ENCODE data around the gene PAX3. TPM values are rescaled to one million over a fixed set of nuclear protein-coding genes. Genes with fewer than 3 reads are reported as not detected.

PAX3 gene
- total RNA-seq, 3 donors from 2014 or later, result 0.29 to 2.9 (median 2.3) TPM

DNA sequence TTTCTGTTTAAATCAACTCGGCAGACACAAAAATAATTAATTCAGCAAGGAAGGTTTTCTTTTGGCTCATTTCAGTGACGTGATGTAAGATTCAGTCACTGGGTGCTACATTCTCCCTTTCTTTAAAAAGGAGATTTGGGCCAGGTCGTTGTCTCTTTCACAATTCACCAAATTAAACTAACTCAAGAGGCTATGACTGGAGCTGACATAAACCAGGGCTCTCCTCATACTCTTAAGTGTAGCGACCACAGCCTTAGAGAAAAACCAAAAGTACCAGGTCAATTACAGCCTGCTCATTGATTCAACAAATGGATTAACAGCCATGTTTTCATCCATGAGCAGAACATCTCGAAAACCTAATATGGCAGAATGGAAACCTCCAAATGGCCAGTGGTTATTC lies 85.7 kb downstream of the PAX3 start:
- Histone ChIP-seq H3K27me3 (peaks cover 0 to 14% of the 10 kb centered on the region in 2 donors), H3K27ac (no peak overlapping the region), H3K36me3 (no peaks in the 10 kb centered on the region), H3K4me1 (no peaks in the 10 kb centered on the region), H3K9me3 (no peaks in the 10 kb centered on the region), H3K4me3 (no peak overlapping the region)
- intact Hi-C loops (cut with DNase I; ENCODE audit: low total_unique reads), result no loop called here
- TF ChIP-seq POLR2A (IDR thresholded peaks at IDR 0.05), result no peak
- no peak for TF ChIP-seq POLR2AphosphoS5 (IDR thresholded peaks at IDR 0.05)
- TF ChIP-seq, protein P1, sequence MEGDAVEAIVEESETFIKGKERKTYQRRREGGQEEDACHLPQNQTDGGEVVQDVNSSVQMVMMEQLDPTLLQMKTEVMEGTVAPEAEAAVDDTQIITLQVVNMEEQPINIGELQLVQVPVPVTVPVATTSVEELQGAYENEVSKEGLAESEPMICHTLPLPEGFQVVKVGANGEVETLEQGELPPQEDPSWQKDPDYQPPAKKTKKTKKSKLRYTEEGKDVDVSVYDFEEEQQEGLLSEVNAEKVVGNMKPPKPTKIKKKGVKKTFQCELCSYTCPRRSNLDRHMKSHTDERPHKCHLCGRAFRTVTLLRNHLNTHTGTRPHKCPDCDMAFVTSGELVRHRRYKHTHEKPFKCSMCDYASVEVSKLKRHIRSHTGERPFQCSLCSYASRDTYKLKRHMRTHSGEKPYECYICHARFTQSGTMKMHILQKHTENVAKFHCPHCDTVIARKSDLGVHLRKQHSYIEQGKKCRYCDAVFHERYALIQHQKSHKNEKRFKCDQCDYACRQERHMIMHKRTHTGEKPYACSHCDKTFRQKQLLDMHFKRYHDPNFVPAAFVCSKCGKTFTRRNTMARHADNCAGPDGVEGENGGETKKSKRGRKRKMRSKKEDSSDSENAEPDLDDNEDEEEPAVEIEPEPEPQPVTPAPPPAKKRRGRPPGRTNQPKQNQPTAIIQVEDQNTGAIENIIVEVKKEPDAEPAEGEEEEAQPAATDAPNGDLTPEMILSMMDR (IDR thresholded peaks at IDR 0.05), result no peak
- no peak for DNase-seq (ENCODE audit: low spot score in 2 of 2)

DNA sequence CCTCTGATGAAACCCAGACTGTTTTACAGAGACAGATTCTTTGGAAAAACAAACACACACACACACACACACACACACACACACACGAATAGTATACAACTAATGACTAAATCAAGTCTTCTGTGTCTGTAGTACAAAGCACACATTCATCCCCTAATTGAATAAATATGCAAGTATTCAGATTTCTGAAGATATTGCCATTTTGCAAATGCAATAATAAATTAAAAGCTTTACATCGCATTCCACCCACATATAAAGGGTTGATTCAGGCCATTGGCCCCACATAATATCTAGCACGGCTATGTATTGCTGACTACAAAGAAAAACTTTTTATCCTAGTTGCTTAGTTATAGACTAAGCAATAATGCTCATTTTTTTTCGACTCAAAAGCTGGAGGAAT lies 86.2 kb downstream of the PAX3 start:
- TF ChIP-seq, protein P1 (IDR thresholded peaks at IDR 0.05), result no peak
- TF ChIP-seq POLR2A (IDR thresholded peaks at IDR 0.05) (no peak), POLR2AphosphoS5 (IDR thresholded peaks at IDR 0.05) (no peak)
- intact Hi-C loops (cut with DNase I; ENCODE audit: low total_unique reads), result no loop called here
- no peak overlapping the region for H3K27ac ChIP-seq
- H3K4me3 ChIP-seq, result no peak overlapping the region
- no peaks in the 10 kb centered on the region for H3K36me3 ChIP-seq
- peaks cover 0 to 14% of the 10 kb centered on the region in 2 donors for H3K27me3 ChIP-seq
- no peaks in the 10 kb centered on the region for H3K9me3 ChIP-seq
- no peak for DNase-seq (ENCODE audit: low spot score in 2 of 2)
- no peaks in the 10 kb centered on the region for H3K4me1 ChIP-seq

DNA sequence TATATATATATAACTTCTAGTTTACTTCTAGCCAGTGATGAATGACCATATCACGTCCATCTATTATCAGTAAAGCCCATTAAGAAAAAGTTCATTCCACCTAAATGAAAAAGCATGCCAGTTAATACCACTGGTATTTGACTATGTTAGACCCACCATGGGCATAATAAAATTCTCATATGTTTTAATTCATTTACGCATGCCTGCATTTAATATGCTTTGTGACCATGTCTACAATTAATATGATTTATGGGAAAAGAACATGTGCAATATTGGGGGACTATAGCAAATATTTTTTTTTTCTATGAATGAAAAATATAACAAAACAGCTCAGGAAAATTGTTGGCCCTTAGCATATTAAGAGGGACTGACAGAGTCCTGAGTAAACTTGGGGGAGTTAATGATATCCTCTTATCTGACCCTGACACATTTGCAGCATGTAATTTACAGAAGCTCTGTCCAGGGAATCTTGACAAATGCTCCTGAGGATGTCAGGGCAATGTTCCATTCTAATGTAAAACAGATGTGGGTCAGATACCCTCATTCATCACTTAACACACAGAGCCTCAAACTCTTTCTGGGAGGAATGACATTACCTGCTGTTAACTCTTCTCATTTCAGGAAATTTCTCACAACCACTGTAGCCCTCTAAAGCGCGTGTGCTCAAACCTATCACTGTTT lies 90.6 kb downstream of the PAX3 start:
- H3K9me3 ChIP-seq, result no peaks in the 10 kb centered on the region
- H3K4me1 ChIP-seq, result no peaks in the 10 kb centered on the region
- intact Hi-C loops (cut with DNase I; ENCODE audit: low total_unique reads), result no loop called here
- H3K27ac ChIP-seq, result no peak overlapping the region
- no peaks in the 10 kb centered on the region for H3K36me3 ChIP-seq
- no peak for DNase-seq (ENCODE audit: low spot score in 2 of 2)
- TF ChIP-seq, protein P1 (IDR thresholded peaks at IDR 0.05), result no peak
- no peak for TF ChIP-seq POLR2A (IDR thresholded peaks at IDR 0.05)
- TF ChIP-seq POLR2AphosphoS5 (IDR thresholded peaks at IDR 0.05), result no peak
- peaks cover 0 to 20% of the 10 kb centered on the region in 2 donors for H3K27me3 ChIP-seq
- no peak overlapping the region for H3K4me3 ChIP-seq

DNA sequence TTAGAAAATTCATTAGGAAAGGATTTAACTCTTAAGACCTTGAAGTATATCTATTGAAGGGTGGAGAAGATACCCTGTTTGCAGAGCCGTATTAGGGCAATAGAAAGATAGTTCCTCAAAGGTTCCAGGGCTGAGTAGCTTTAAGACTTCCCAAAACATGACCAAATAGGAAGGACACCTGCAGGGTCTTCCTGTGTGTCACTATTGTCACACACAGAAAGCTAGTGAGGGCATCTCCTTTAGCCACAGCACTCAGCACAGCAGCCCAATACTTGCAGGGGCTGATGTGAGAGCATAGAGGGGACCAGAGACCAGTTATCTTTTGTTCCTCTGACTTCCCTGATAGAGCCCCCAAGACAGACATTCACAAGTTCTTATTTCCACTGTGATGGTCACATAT lies 93.7 kb downstream of the PAX3 start:
- Histone ChIP-seq H3K36me3 (no peaks in the 10 kb centered on the region), H3K9me3 (no peaks in the 10 kb centered on the region), H3K27me3 (peaks cover 3 to 15% of the 10 kb centered on the region in 2 donors), H3K4me3 (no peak overlapping the region), H3K27ac (no peak overlapping the region), H3K4me1 (no peaks in the 10 kb centered on the region)
- TF ChIP-seq POLR2AphosphoS5 (IDR thresholded peaks at IDR 0.05) (no peak), POLR2A (IDR thresholded peaks at IDR 0.05) (no peak)
- TF ChIP-seq, protein P1 (IDR thresholded peaks at IDR 0.05), result no peak
- intact Hi-C loops (cut with DNase I; ENCODE audit: low total_unique reads), result no loop called here
- DNase-seq (ENCODE audit: low spot score in 2 of 2), result no peak

DNA sequence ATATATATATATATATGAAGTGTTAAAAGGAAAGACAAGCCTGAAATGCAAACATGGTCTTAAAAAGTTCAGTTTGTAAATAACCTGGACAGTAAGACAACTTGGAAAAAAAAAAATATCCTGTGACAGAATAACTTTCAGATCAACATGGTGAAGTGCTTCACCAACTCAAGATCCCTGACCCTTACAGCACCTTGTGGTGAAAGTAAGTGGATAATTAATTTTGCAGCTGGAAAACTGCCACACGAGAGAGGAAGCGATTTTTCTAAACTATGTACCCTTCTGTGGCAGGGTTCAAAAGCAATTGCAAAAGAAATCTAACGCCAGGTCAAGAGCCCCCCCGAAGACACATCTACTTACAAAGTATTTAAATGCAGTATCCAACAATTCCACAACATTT lies 95.8 kb downstream of the PAX3 start:
- DNase-seq (ENCODE audit: low spot score in 2 of 2), result no peak
- Histone ChIP-seq H3K4me1 (no peaks in the 10 kb centered on the region), H3K27me3 (peaks cover 3 to 6% of the 10 kb centered on the region in 2 donors), H3K4me3 (no peak overlapping the region), H3K9me3 (no peaks in the 10 kb centered on the region), H3K27ac (no peak overlapping the region), H3K36me3 (no peaks in the 10 kb centered on the region)
- intact Hi-C loops (cut with DNase I; ENCODE audit: low total_unique reads), result no loop called here
- no peak for TF ChIP-seq POLR2AphosphoS5 (IDR thresholded peaks at IDR 0.05)
- no peak for TF ChIP-seq POLR2A (IDR thresholded peaks at IDR 0.05)
- TF ChIP-seq, protein P1 (IDR thresholded peaks at IDR 0.05), result no peak

Data from breast epithelium (tissue), 4 donors.